Measurements from ENCODE around the gene EXOC4. TPM values are rescaled to one million over a fixed set of nuclear protein-coding genes. Genes with fewer than 3 reads are reported as not detected.
A peak's percentile ranks its signal among the peaks of the same experiment; 100 is the strongest.

EXOC4 gene
- total RNA-seq, 1 donor from 2014 or later, result 84.0 TPM

DNA sequence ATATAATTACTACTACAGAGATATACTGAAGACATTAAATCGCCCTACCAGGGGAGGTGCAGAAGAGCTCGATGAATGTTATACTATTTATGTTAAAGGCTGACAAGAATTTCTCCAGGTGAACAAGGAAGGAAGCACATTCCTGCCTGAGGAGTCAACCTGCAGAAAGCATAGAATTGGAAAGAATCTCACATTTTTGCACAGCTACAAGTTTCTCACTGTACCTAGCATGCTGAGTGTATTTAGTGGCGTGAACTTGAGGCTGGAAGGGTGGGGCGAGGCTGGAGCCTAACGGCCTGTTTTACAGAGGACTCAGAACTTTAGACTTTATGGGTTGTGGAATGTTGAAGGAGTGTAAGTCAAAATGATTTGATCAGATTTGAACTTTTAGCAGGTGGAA, 500.6 kb downstream of the EXOC4 start:
- TF ChIP-seq, protein P1, sequence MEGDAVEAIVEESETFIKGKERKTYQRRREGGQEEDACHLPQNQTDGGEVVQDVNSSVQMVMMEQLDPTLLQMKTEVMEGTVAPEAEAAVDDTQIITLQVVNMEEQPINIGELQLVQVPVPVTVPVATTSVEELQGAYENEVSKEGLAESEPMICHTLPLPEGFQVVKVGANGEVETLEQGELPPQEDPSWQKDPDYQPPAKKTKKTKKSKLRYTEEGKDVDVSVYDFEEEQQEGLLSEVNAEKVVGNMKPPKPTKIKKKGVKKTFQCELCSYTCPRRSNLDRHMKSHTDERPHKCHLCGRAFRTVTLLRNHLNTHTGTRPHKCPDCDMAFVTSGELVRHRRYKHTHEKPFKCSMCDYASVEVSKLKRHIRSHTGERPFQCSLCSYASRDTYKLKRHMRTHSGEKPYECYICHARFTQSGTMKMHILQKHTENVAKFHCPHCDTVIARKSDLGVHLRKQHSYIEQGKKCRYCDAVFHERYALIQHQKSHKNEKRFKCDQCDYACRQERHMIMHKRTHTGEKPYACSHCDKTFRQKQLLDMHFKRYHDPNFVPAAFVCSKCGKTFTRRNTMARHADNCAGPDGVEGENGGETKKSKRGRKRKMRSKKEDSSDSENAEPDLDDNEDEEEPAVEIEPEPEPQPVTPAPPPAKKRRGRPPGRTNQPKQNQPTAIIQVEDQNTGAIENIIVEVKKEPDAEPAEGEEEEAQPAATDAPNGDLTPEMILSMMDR (IDR thresholded peaks at IDR 0.05; ENCODE audit: insufficient read depth, low read length, severe bottlenecking), result no peak
- no peak overlapping the region for H3K4me3 ChIP-seq (ENCODE audit: low read depth, low read length)
- DNase-seq (ENCODE audit: low read depth) (peak; percentile 59), FAIRE-seq (no peak)
- no peaks in the 10 kb centered on the region for H3K36me3 ChIP-seq (ENCODE audit: control insufficient read depth, insufficient read depth, low read length)
- no peaks in the 10 kb centered on the region for H3K27me3 ChIP-seq (ENCODE audit: control insufficient read depth, insufficient read depth, low read length)

DNA sequence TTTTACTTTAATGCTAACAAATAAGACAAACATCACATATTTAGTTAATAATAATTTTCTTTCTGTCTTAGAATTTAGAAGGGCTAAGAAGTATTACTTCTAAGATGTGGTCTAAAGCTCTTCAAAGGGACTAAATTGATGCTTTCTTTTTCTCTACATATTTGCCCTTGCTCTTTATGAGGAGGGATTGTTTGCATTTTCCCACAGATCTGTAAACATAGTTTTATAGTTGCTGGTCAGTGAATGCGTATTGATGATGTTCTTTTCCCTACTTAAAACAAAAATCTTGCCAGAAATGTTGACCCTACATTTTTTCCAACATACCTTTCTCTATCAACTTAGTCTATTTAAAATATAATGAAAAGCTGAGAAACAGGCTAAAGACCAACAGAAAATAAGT, 501.8 kb downstream of the EXOC4 start:
- FAIRE-seq, result no peak
- Histone ChIP-seq H3K36me3 (ENCODE audit: control insufficient read depth, insufficient read depth, low read length) (no peaks in the 10 kb centered on the region), H3K4me3 (ENCODE audit: low read depth, low read length) (no peak overlapping the region), H3K27me3 (ENCODE audit: control insufficient read depth, insufficient read depth, low read length) (no peaks in the 10 kb centered on the region)
- DNase-seq (ENCODE audit: low read depth), result no peak
- TF ChIP-seq, protein P1 (IDR thresholded peaks at IDR 0.05; ENCODE audit: insufficient read depth, low read length, severe bottlenecking), result no peak

DNA sequence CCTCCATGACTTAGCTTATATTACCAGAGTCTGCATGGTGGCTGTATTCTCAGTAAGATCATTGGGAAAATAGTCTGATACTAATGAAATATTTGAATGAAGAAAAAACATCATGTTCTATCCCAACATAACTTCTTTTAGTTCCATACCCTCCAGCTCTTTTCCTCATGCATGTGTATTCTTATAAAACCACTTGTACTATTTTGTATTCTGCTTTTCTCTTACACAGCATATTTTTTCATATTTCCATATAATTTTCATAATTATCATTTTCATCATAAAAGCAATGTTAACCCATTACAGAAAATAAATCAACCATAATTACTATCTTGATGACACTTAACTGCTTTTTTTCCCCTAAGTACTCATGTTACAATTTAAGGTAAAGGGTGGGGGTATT, 503.0 kb downstream of the EXOC4 start:
- DNase-seq (ENCODE audit: low read depth) (no peak), FAIRE-seq (no peak)
- Histone ChIP-seq H3K27me3 (ENCODE audit: control insufficient read depth, insufficient read depth, low read length) (no peaks in the 10 kb centered on the region), H3K4me3 (ENCODE audit: low read depth, low read length) (no peak overlapping the region), H3K36me3 (ENCODE audit: control insufficient read depth, insufficient read depth, low read length) (no peaks in the 10 kb centered on the region)
- TF ChIP-seq, protein P1 (IDR thresholded peaks at IDR 0.05; ENCODE audit: insufficient read depth, low read length, severe bottlenecking), result no peak

DNA sequence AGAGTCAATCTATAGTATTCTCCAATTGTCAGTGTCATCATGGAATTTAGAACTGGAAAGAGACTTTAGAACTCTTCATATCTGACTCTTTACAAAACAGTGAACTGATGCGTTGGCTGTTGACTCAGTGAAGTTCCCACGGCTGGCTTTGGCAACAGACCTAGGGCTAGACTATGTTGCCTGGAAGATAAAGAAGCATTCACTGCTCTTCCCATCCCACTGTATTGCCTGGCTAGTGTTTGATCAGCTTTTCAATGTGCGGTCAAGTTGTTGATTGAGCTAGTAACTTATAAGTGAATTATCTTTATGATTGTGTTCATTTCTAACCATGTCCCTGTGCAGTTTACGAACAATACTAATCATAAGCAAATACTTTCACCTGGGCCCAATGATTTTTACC, 508.6 kb downstream of the EXOC4 start:
- Histone ChIP-seq H3K4me3 (ENCODE audit: low read depth, low read length) (no peak overlapping the region), H3K27me3 (ENCODE audit: control insufficient read depth, insufficient read depth, low read length) (no peaks in the 10 kb centered on the region), H3K36me3 (ENCODE audit: control insufficient read depth, insufficient read depth, low read length) (no peaks in the 10 kb centered on the region)
- FAIRE-seq (no peak), DNase-seq (ENCODE audit: low read depth) (no peak)
- TF ChIP-seq, protein P1 (IDR thresholded peaks at IDR 0.05; ENCODE audit: insufficient read depth, low read length, severe bottlenecking), result no peak

DNA sequence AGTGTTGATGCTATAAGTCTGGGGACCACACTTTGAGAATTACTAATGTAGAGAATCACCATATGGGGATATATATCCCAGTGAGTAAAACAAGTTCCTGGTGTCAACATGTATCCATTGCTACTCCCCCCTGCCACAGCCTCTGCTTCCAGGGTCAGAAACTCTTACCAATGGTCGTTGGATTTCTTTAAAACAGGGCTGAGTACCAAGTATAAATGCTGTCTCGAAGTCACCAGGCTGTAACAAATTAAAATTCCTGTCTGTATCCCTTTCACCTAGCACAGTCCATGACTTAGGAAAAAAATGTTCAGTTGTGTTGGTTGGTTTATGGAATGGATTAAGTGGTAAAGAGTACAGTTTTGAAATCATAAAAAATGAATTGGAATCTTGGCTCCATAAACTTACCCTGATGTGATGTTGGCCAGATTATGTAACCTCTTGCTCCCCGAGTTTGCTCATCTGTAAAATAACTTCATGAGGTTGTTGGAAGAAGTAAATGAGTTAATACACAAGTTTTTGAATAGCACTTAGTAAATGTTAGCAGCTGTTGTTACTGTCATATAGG, 510.3 kb downstream of the EXOC4 start:
- TF ChIP-seq, protein P1 (IDR thresholded peaks at IDR 0.05; ENCODE audit: insufficient read depth, low read length, severe bottlenecking), result no peak
- H3K27me3 ChIP-seq (ENCODE audit: control insufficient read depth, insufficient read depth, low read length), result no peaks in the 10 kb centered on the region
- no peak overlapping the region for H3K4me3 ChIP-seq (ENCODE audit: low read depth, low read length)
- no peaks in the 10 kb centered on the region for H3K36me3 ChIP-seq (ENCODE audit: control insufficient read depth, insufficient read depth, low read length)
- DNase-seq (ENCODE audit: low read depth) (no peak), FAIRE-seq (no peak)

DNA sequence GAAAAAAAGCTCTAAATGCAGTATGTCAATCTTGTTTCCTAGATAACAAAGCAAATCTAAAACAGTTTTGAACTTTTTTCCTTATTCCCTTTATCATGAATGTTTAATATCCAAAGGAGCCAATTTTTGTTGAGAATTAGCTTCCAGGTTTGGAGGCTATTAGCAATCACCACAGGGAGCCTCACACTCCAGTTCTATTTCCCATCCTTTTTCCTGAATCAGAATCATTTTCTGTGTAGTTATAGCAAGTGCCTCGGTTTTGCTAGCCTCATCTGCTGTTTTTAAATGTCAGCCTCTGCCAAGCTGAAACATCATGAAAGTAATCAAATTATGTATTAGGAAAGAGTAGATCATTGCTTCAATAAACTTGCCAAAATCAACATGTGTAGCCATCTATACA, 516.8 kb downstream of the EXOC4 start:
- DNase-seq (ENCODE audit: low read depth), result no peak
- TF ChIP-seq, protein P1 (IDR thresholded peaks at IDR 0.05; ENCODE audit: insufficient read depth, low read length, severe bottlenecking), result no peak
- FAIRE-seq, result no peak
- H3K4me3 ChIP-seq (ENCODE audit: low read depth, low read length), result no peak overlapping the region
- no peaks in the 10 kb centered on the region for H3K27me3 ChIP-seq (ENCODE audit: control insufficient read depth, insufficient read depth, low read length)
- H3K36me3 ChIP-seq (ENCODE audit: control insufficient read depth, insufficient read depth, low read length), result no peaks in the 10 kb centered on the region
